GM12878 (cell line): Measurements from ENCODE around the gene KIAA1217. TPM values are rescaled to one million over a fixed set of nuclear protein-coding genes. Genes with fewer than 3 reads are reported as not detected.

Experiments used
- ATAC-seq: fragments of 200-7000 bp; cut with Tn5 transposase; 3 replicates; pipeline ENCODE4 v1.9.1; 2020; ENCODE audit warnings: mild to moderate bottlenecking, moderate library complexity
- BruUV-seq: library from RNA; stranded (reverse); fragments of 400-500 nt; replicated peaks from 2 replicates; lab custom pipeline; 2021; lab: Mats Ljungman, UMichigan
- CTCF ChIA-PET: fragments of 300-600 bp; sonication (Branson Sonifier 250); formaldehyde crosslinking; extraction: SDS; loops from one replicate; lab custom pipeline; 2021; ENCODE audit warnings: inconsistent platforms; lab: Yijun Ruan, JAX
- POLR2A ChIA-PET: fragments of 350-600 bp; formaldehyde crosslinking; extraction: SDS; loops from one replicate; lab custom pipeline; 2021; ENCODE audit warnings: inconsistent platforms; lab: Charles Lee
- RAD21 ChIA-PET: fragments of 300-600 bp; sonication (Branson Sonifier 250); formaldehyde crosslinking; loops from one replicate; lab custom pipeline; 2023; ENCODE audit warnings: antibody characterized with exemption; ENCODE audit not compliant: unreplicated experiment; lab: Charles Lee
- SMC1A ChIA-PET: fragments of 300-600 bp; sonication (Branson Sonifier 250); formaldehyde crosslinking; loops from one replicate; lab custom pipeline; 2023; ENCODE audit not compliant: unreplicated experiment, uncharacterized antibody; lab: Charles Lee
- DNase-seq: peaks from one replicate; pipeline ENCODE4 v3.0.0-alpha.2; 2011; ENCODE audit warnings: low read depth, low spot score
- FAIRE-seq: peaks from 3 replicates; lab custom pipeline; 2011; peaks lifted over from hg19 to GRCh38; lab: Jason Lieb, UNC
- H2AFZ ChIP-seq: 2 replicates; pipeline ENCODE4 v1.6.0; 2011; ENCODE audit warnings: low read depth, low read length, control low read depth; ENCODE audit not compliant: control insufficient read depth
- H3K27ac ChIP-seq: 2 replicates; pipeline ENCODE4 v1.5.1; 2011; ENCODE audit warnings: control low read depth; ENCODE audit not compliant: control insufficient read depth, insufficient read depth
- H3K27me3 ChIP-seq, 2 experiments: replicated peaks in 1 of 2; 2 replicates each; pipeline versions ENCODE4 v1.6.0 to v1.6.1; 2011; ENCODE audit warnings: low read length in 1 of 2; ENCODE audit not compliant: control insufficient read depth in 2 of 2, insufficient read depth in 2 of 2
- H3K36me3 ChIP-seq, 2 experiments: 2 replicates each; pipeline ENCODE4 v1.5.1; 2011; ENCODE audit warnings: low read length in 1 of 2; ENCODE audit not compliant: control insufficient read depth in 2 of 2, insufficient read depth in 2 of 2
- H3K4me1 ChIP-seq: 2 replicates; pipeline ENCODE4 v1.6.1; 2011; ENCODE audit warnings: mild to moderate bottlenecking, low read length, moderate library complexity, mixed read lengths; ENCODE audit not compliant: control insufficient read depth, insufficient read depth
- H3K4me2 ChIP-seq: 2 replicates; pipeline ENCODE4 v1.6.0; 2011; ENCODE audit warnings: control low read depth; ENCODE audit not compliant: control insufficient read depth, insufficient read depth
- H3K4me3 ChIP-seq: fragments of 200-600 bp; sonication (generic); 2 replicates; pipeline ENCODE4 v1.5.1; 2016
- H3K79me2 ChIP-seq: 2 replicates; pipeline ENCODE4 v1.6.0; 2011; ENCODE audit warnings: low read length; ENCODE audit not compliant: control insufficient read depth, insufficient read depth
- H3K9ac ChIP-seq: 2 replicates; pipeline ENCODE4 v1.8.0; 2011; ENCODE audit warnings: low read length, control low read depth, mixed read lengths; ENCODE audit not compliant: control insufficient read depth, insufficient read depth
- H3K9me3 ChIP-seq: replicated peaks from 3 replicates; pipeline ENCODE4 v1.5.1; 2011; ENCODE audit warnings: mild to moderate bottlenecking, low read length; ENCODE audit not compliant: control insufficient read depth, insufficient read depth
- H4K20me1 ChIP-seq: 2 replicates; pipeline ENCODE4 v1.6.0; 2011; ENCODE audit not compliant: control insufficient read depth, insufficient read depth
- ASH2L ChIP-seq: fragments of 300-600, 200-600 bp; sonication (generic); IDR thresholded peaks from 2 replicates; pipeline ENCODE4 v1.6.1; 2017; ENCODE audit warnings: low read depth, mild to moderate bottlenecking, borderline replicate concordance
- EP300 ChIP-seq, 2 experiments: fragments of 150-350 bp in 1 of 2; IDR thresholded peaks; 2 replicates each; pipeline ENCODE4 v1.6.1; 2011 to 2012; ENCODE audit warnings: low read depth in 2 of 2, low read length in 2 of 2, borderline replicate concordance in 1 of 2, improper control_type of control experiment in 1 of 2, inconsistent platforms in 1 of 2; ENCODE audit not compliant: control insufficient read depth in 1 of 2
- GABPA ChIP-seq: IDR thresholded peaks from 2 replicates; pipeline ENCODE4 v1.6.1; 2014; ENCODE audit warnings: antibody characterized with exemption, low read depth, mild to moderate bottlenecking, inconsistent platforms
- HDGF ChIP-seq: fragments of 450-650 bp; IDR thresholded peaks from 2 replicates; pipeline ENCODE4 v1.6.1; 2016; ENCODE audit warnings: antibody characterized with exemption
- JUNB ChIP-seq: IDR thresholded peaks from 2 replicates; pipeline ENCODE4 v1.6.1; 2016; ENCODE audit warnings: antibody characterized with exemption, mild to moderate bottlenecking
- MTA3 ChIP-seq: IDR thresholded peaks from 2 replicates; pipeline ENCODE4 v1.6.1; 2012; ENCODE audit warnings: low read length, inconsistent platforms, borderline replicate concordance
- NFYA ChIP-seq: IDR thresholded peaks from 2 replicates; pipeline ENCODE4 v1.6.1; 2011; ENCODE audit warnings: low read depth, mild to moderate bottlenecking, low read length, improper control_type of control experiment, borderline replicate concordance
- RCOR1 ChIP-seq: conservative IDR thresholded peaks from 2 replicates; pipeline ENCODE4 v1.6.1; 2012; ENCODE audit warnings: low read depth, low read length, improper control_type of control experiment
- SIN3A ChIP-seq: IDR thresholded peaks from 2 replicates; pipeline ENCODE4 v1.6.1; 2012; ENCODE audit warnings: low read depth, low read length, improper control_type of control experiment
- SMC3 ChIP-seq: IDR thresholded peaks from 2 replicates; pipeline ENCODE4 v1.6.1; 2011; ENCODE audit warnings: low read length, improper control_type of control experiment, borderline replicate concordance
- SREBF2 ChIP-seq: IDR thresholded peaks from 2 replicates; pipeline ENCODE4 v1.6.1; 2012; ENCODE audit warnings: mild to moderate bottlenecking, low read length
- SUPT20H ChIP-seq: IDR thresholded peaks from 2 replicates; pipeline ENCODE4 v1.6.1; 2011; ENCODE audit warnings: low read depth, mild to moderate bottlenecking, low read length, moderate library complexity, borderline replicate concordance; ENCODE audit not compliant: control insufficient read depth
- ZNF207 ChIP-seq: fragments of 450-650 bp; IDR thresholded peaks from 2 replicates; pipeline ENCODE4 v1.6.1; 2014; ENCODE audit warnings: antibody characterized with exemption, mild to moderate bottlenecking, borderline replicate concordance
- ZNF24 ChIP-seq: fragments of 450-650 bp; IDR thresholded peaks from 2 replicates; pipeline ENCODE4 v1.6.1; 2017; ENCODE audit warnings: antibody characterized with exemption, mild to moderate bottlenecking
- ZNF384 ChIP-seq: IDR thresholded peaks from 2 replicates; pipeline ENCODE4 v1.6.1; 2012; ENCODE audit warnings: low read depth, mild to moderate bottlenecking, low read length, improper control_type of control experiment, borderline replicate concordance
- ZSCAN29 ChIP-seq: fragments of 450-650 bp; IDR thresholded peaks from 2 replicates; pipeline ENCODE4 v1.6.1; 2017; ENCODE audit warnings: mild to moderate bottlenecking, moderate library complexity
- WGBS: methylation state at CpG from one replicate; pipeline ENCODE4 v1.1.6; 2016; ENCODE audit warnings: low lambda C conversion rate; ENCODE audit not compliant: insufficient replicate concordance, insufficient coverage; ENCODE audit errors: missing lambda C conversion rate; 5-methylcytosine and 5-hydroxymethylcytosine counted together
- in situ Hi-C: fragments of 300-500 bp; cut with MboI; formaldehyde crosslinking; loops from 9 replicates; pipeline ENCODE4 v1.14.3; 2018; ENCODE audit warnings: mixed read lengths
- intact Hi-C: fragments of 100-400 bp; cut with micrococcal nuclease; formaldehyde crosslinking; loops from one replicate; pipeline ENCODE4 v1.14.2; 2022; ENCODE audit not compliant: unreplicated experiment
- polyA plus RNA-seq, 11 experiments: library from polyadenylated mRNA; depleted of rRNA in 4 of 11; unstranded in 6 of 11; stranded (reverse) in 5 of 11; fragments of >200 nt; fragmentation: Nextera tagmentation in 4 of 11; fragmentation: Illumina TruSeq in 1 of 11; extraction: Ambion mirVana in 4 of 11; extraction: Trizol in 1 of 11; gene quantifications; 1 replicate in 1 of 11; 2 replicates in 10 of 11; pipeline versions ENCODE4 v1.2.1 to v1.2.3, GENCODE V29; 2011 to 2016; ENCODE audit warnings: inconsistent platforms in 2 of 11, missing spikeins in 2 of 11, low read depth in 1 of 11
- total RNA-seq, 4 experiments: library from RNA; depleted of rRNA in 3 of 4; stranded (reverse); fragments of >200 nt in 3 of 4; fragmentation: Illumina TruSeq in 1 of 4; extraction: Trizol in 1 of 4; gene quantifications; 2 replicates each; pipeline versions ENCODE4 v1.2.1 to v1.2.3, GENCODE V29; 2013 to 2021
- TF ChIP-seq, protein P1 (sequence below): fragments of 450-650 bp; IDR thresholded peaks from 2 replicates; pipeline ENCODE4 v1.6.1; 2017; ENCODE audit warnings: antibody characterized with exemption, mild to moderate bottlenecking, moderate library complexity
- TF ChIP-seq, protein P2 (sequence below): IDR thresholded peaks from 2 replicates; pipeline ENCODE4 v1.6.1; 2012; ENCODE audit warnings: mild to moderate bottlenecking, low read depth, low read length

KIAA1217 gene
- total and polyA plus RNA-seq, 10 of the 15 experiments (the other 5 are each of a cell fraction or from before 2014, with no cell fraction given) = 0.57 to 3.8 (median 2.1) TPM

DNA sequence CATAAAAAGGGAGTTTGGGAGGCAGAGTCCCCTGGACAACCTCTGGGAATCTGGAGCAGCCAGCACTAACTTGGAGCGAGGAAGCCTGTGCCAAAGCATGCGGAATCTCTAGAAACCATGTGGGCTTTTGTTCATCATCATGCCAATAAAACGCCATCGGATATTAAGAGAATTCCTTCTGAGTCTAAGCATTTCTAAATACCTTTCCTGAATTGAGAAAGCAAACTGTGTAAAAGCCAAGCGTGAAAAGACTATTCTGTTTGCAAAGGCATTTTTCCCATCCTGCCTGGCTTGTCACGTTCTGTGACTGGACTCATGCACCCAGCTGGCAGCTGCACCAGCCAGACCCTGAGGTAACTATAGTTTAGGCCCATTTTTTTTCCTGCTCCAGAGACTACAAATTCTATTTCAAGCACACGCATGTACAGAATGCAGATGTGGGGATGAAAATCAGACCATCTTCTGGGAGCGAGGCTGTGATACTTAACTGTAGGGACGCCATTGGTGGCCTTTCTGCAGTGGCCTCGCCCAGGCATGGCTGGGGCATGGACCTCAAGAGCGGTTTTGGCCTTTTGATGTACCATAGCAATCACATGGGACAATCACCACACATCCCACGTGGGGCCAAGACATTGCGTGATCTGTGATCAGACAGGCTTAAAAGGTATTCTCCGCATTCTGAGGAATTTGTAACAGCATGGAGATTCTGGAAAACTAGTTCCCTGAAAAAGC is 218.9 kb downstream of the KIAA1217 start:
- ATAC-seq = no peak
- H3K79me2 ChIP-seq = no peaks in the 10 kb centered on the region
- no peak overlapping the region for H3K4me3 ChIP-seq
- DNase-seq = no peak
- 61% methylated on average over 14 of the region's 14 CpGs for WGBS
- no peaks in the 10 kb centered on the region for H4K20me1 ChIP-seq
- in situ Hi-C loops = no loop called here
- no TSS peak for BruUV-seq
- H3K36me3 ChIP-seq = no peaks in the 10 kb centered on the region
- ChIA-PET RAD21 (no interaction called here), SMC1A (interaction anchor here (1.0 to 1.7 kb wide), 4 partner anchors 9 to 12 kb away, joined by 3 to 4 read pairs (median 3); no protein-coding TSS in a partner anchor), CTCF (interaction anchor here (1.2 to 2.5 kb wide), 4 partner anchors 9 to 20 kb away, joined by 3 to 8 read pairs (median 4); no protein-coding TSS in a partner anchor), POLR2A (interaction anchor here (1.5 kb wide), 1 partner anchor 8 kb away, joined by 5 read pairs; no protein-coding TSS in a partner anchor)
- H3K27ac ChIP-seq = no peak overlapping the region
- FAIRE-seq = no peak
- H3K9ac ChIP-seq = no peak overlapping the region
- intact Hi-C loops = no loop called here
- H3K27me3 ChIP-seq = no peaks in the 10 kb centered on the region
- H3K4me2 ChIP-seq = no peak overlapping the region
- no peaks in the 10 kb centered on the region for H3K9me3 ChIP-seq
- peaks cover 7% of the 10 kb centered on the region; the same call in 1 of the 2 replicates for H3K4me1 ChIP-seq
- no peak overlapping the region for H2AFZ ChIP-seq
- TF ChIP-seq, protein P1, sequence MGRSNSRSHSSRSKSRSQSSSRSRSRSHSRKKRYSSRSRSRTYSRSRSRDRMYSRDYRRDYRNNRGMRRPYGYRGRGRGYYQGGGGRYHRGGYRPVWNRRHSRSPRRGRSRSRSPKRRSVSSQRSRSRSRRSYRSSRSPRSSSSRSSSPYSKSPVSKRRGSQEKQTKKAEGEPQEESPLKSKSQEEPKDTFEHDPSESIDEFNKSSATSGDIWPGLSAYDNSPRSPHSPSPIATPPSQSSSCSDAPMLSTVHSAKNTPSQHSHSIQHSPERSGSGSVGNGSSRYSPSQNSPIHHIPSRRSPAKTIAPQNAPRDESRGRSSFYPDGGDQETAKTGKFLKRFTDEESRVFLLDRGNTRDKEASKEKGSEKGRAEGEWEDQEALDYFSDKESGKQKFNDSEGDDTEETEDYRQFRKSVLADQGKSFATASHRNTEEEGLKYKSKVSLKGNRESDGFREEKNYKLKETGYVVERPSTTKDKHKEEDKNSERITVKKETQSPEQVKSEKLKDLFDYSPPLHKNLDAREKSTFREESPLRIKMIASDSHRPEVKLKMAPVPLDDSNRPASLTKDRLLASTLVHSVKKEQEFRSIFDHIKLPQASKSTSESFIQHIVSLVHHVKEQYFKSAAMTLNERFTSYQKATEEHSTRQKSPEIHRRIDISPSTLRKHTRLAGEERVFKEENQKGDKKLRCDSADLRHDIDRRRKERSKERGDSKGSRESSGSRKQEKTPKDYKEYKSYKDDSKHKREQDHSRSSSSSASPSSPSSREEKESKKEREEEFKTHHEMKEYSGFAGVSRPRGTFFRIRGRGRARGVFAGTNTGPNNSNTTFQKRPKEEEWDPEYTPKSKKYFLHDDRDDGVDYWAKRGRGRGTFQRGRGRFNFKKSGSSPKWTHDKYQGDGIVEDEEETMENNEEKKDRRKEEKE = no peak
- TF ChIP-seq ZNF384 (no peak), SUPT20H (no peak), JUNB (no peak), EP300 (IDR thresholded peaks at IDR 0.05; ENCODE audit: borderline replicate concordance in 1 of 2, control insufficient read depth in 1 of 2, low read depth in 2 of 2, low read length in 2 of 2) (no peak), GABPA (no peak), HDGF (no peak), ZNF207 (no peak), ASH2L (no peak), RCOR1 (no peak), ZNF24 (no peak), NFYA (no peak), SREBF2 (no peak), SMC3 (no peak), ZSCAN29 (no peak), MTA3 (no peak), SIN3A (no peak)
- TF ChIP-seq, protein P2, sequence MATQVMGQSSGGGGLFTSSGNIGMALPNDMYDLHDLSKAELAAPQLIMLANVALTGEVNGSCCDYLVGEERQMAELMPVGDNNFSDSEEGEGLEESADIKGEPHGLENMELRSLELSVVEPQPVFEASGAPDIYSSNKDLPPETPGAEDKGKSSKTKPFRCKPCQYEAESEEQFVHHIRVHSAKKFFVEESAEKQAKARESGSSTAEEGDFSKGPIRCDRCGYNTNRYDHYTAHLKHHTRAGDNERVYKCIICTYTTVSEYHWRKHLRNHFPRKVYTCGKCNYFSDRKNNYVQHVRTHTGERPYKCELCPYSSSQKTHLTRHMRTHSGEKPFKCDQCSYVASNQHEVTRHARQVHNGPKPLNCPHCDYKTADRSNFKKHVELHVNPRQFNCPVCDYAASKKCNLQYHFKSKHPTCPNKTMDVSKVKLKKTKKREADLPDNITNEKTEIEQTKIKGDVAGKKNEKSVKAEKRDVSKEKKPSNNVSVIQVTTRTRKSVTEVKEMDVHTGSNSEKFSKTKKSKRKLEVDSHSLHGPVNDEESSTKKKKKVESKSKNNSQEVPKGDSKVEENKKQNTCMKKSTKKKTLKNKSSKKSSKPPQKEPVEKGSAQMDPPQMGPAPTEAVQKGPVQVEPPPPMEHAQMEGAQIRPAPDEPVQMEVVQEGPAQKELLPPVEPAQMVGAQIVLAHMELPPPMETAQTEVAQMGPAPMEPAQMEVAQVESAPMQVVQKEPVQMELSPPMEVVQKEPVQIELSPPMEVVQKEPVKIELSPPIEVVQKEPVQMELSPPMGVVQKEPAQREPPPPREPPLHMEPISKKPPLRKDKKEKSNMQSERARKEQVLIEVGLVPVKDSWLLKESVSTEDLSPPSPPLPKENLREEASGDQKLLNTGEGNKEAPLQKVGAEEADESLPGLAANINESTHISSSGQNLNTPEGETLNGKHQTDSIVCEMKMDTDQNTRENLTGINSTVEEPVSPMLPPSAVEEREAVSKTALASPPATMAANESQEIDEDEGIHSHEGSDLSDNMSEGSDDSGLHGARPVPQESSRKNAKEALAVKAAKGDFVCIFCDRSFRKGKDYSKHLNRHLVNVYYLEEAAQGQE = no peak
